GM13976 (cell line): ENCODE data around the gene AHCYL1.
A peak's percentile ranks its signal among the peaks of the same experiment; 100 is the strongest.
"Not testable (repeated sequence)": the region's sequence is repeated elsewhere in the genome, so short reads cannot be mapped to it uniquely, and the experiment has no call there.

Experiments used
- DNase-seq: peaks from one replicate; pipeline ENCODE4 v3.0.0; 2012; ENCODE audit warnings: low spot score
- CTCF ChIP-seq: IDR thresholded peaks from 2 replicates; pipeline ENCODE4 v1.5.1; 2012; ENCODE audit warnings: borderline replicate concordance, mild to moderate bottlenecking; ENCODE audit not compliant: insufficient read depth; ENCODE audit errors: extremely low read depth, missing control alignments, control extremely low read depth
- in situ Hi-C: fragments of 300-500 bp; cut with MboI; formaldehyde crosslinking; loops from one replicate; pipeline ENCODE4 v1.12.0; 2022; ENCODE audit warnings: low sequenced_read_pairs, mixed read lengths, inconsistent platforms; ENCODE audit not compliant: unreplicated experiment

The AHCYL1 gene

DNA sequence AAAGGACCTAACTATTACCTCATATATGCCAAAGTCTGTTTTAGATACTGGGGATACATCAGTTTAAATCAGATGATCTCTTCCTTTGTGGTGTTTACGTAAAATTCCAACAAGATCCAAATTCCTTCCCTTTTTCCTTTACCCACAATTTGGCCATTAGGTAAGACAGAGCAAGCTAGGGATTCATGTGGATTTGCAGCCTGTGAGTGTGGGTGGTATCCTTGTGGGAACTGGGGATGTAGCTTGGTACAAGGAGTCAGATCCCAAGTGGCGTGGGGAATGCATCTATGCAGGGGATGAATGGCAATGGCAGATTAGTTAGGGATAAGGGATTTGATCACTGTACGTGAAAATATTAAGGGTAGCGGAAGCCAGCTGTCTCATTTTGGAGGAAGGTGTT, 40.0 kb downstream of the AHCYL1 start:
- in situ Hi-C loops = no loop called here
- no peak for TF ChIP-seq CTCF
- DNase-seq = no peak

DNA sequence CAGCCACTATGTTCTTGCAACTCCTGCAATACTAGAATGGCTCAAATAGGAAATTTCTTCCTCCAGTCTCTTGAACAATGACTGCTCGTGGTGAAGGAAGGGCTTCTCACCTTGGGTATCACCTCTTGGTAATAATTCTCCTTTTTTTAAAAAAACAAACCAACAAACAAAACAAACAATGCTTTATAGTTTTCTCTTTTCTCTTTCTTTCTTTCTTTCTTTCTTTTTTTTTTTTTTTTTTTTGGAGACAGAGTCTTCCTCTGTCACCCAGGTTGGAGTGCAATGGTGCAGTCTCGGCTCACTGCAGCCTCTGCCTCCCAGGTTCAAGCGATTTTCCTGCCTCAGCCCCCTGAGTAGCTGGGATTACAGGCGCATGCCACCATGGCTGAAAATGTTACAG, 46.1 kb downstream of the AHCYL1 start:
- in situ Hi-C loops, DNase-seq: not testable (repeated sequence)

DNA sequence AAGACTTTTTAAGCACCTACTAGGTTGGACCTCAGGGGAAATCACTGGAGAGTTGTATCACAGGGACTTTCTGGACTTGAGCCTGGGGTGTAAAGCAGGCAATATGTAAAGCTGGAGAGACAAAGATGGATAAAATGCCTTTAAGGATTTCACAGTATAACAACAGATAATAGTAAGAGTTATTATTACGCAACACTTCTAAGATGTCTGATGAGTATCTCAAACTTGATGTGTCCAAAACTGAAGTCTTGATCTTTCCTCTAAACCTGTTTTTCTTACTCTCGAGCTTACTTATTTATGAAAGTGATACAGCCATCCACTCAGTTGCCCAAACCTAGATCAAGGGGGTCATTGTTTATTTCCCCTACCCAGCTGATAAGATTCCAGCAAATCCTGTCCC, 47.8 kb downstream of the AHCYL1 start:
- no peak for TF ChIP-seq CTCF
- in situ Hi-C loops = no loop called here
- DNase-seq = no peak

DNA sequence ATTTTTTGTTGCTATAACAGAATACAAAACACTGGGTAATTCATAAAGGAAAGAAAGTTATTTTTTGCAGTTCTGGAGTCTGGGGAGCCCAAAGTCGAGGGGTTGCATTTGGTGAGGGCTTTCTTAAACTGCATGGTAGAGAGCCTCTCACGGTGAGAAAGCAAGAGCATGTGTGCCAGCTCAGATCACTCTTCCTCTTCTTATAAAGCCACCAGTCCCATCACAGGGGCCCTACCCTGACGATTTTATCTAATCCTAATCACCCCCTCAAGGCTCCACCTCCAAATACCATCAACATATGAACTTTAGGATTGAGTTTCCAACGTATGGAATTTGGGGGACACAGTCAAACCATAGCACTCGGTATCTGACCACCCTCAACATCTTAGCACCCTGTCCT, 48.9 kb downstream of the AHCYL1 start:
- no peak for TF ChIP-seq CTCF
- DNase-seq = no peak
- in situ Hi-C loops = no loop called here

DNA sequence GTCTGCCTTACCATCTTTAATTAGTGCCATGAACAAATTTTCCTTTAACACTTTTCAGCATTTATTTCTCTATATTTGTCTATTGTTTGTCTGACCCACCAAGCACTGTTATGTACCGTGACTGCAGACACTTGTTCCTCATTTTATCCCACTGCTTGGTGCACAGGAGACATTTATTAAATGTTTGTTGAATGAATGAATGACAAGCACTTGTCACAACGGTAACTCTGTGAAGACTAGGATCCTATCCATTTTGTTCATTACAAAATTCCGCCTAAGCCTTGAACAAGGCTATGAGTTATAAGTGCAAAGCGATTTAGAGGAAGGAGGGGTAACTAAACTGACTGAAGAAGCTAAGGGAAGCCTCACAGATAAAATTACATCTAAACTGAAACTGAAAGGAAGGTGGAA, 49.5 kb downstream of the AHCYL1 start:
- in situ Hi-C loops = no loop called here
- DNase-seq = no peak

GRCh38 chr1:110034451-110035235, 50.1 kb downstream of the AHCYL1 start, which contains the start of gene STRIP1:
STRIP1 (plus strand) TSS chr1:110034624; CDS start chr1:110034638, 14 bp downstream.
- no peak for TF ChIP-seq CTCF
- DNase-seq = peak; percentile 93
- in situ Hi-C loops = no loop called here

More for the DNA sequence above, 49.5 kb downstream of the AHCYL1 start:
- no peak for TF ChIP-seq CTCF

DNA sequence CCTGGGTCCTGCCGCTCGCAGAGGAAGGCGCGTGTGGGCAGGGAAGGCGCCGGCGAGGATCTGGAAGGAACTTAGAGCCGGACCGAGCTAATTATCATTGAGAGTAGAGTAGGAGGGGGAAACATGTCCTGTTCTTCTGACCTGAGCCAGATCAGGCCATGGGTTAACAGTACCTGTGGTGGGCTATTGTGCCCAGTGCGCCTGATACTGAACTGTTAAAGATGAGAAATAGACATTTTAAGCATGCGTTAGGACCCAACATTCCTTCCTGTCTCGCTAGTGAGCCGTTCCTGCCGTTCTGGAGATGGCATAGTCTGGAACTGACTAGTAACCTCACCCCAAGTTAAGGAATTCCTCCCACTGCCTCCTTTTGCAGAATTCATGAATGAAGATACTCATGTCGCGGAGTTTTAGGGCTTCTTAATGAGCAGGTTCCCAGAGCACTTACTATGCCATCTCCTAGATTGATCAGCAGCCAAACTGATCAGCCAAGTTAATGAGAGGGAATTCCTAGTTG, 50.7 kb downstream of the AHCYL1 start:
- no peak for DNase-seq
- in situ Hi-C loops = no loop called here
- no peak for TF ChIP-seq CTCF
